ACHN (cell line): ENCODE measurements around the gene NSD1.

Source experiments
- DNase-seq: peaks from one replicate; pipeline ENCODE4 v3.0.0-alpha.2; 2015
- in situ Hi-C: cut with HindIII; loops from 2 replicates; pipeline ENCODE4 v1.10.0; 2017; ENCODE audit warnings: low sequenced_read_pairs, low pct_ligation_motif_present, low pct_unique_long_range_greater_than_20kb

NSD1 gene, protein sequence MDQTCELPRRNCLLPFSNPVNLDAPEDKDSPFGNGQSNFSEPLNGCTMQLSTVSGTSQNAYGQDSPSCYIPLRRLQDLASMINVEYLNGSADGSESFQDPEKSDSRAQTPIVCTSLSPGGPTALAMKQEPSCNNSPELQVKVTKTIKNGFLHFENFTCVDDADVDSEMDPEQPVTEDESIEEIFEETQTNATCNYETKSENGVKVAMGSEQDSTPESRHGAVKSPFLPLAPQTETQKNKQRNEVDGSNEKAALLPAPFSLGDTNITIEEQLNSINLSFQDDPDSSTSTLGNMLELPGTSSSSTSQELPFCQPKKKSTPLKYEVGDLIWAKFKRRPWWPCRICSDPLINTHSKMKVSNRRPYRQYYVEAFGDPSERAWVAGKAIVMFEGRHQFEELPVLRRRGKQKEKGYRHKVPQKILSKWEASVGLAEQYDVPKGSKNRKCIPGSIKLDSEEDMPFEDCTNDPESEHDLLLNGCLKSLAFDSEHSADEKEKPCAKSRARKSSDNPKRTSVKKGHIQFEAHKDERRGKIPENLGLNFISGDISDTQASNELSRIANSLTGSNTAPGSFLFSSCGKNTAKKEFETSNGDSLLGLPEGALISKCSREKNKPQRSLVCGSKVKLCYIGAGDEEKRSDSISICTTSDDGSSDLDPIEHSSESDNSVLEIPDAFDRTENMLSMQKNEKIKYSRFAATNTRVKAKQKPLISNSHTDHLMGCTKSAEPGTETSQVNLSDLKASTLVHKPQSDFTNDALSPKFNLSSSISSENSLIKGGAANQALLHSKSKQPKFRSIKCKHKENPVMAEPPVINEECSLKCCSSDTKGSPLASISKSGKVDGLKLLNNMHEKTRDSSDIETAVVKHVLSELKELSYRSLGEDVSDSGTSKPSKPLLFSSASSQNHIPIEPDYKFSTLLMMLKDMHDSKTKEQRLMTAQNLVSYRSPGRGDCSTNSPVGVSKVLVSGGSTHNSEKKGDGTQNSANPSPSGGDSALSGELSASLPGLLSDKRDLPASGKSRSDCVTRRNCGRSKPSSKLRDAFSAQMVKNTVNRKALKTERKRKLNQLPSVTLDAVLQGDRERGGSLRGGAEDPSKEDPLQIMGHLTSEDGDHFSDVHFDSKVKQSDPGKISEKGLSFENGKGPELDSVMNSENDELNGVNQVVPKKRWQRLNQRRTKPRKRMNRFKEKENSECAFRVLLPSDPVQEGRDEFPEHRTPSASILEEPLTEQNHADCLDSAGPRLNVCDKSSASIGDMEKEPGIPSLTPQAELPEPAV (N-terminal part only)

DNA sequence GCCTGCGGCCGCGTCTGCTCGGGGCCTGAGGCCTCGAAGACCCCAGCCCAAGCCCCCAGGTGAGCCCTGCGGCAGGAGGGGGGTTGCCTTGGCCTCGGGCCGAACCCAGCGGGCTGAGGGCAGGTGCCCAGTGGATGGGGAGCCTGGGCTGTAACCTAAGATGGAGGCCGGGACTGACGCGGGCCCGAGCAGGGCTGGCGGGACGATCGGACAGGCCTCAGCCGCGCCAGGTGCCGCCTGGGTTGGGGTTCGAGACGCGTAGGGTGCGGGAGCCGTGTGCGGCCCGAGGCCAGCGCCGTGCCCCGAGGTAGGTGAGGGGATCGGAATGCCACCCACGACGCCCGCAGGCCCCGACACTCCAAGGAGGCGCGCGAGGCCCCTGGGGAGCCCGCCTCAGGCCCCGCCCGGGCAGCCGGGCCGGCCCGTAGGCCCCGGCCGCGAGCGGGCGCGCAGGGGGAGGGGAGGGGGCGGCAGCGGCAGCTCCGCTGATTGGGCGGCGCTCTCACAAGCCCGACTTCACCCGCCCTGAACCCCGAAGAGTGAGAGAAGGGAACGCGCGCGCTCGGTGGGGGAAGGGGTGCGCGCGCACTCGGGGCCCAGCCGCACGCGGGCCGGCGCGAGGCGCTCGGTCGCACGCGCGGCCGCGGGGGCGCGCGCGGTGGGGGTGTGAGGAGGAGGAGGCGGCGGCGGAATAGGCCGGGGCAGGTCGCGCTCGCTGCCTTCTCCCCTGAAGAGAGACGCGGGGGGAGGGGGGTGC is at the start of gene NSD1:
NSD1 (plus strand) TSS at position 678 of the 757 bp plus-strand sequence. CDS start 1,331 bp downstream, outside the sequence.
- DNase-seq: peak; percentile 57
- in situ Hi-C loops: no loop called here

DNA sequence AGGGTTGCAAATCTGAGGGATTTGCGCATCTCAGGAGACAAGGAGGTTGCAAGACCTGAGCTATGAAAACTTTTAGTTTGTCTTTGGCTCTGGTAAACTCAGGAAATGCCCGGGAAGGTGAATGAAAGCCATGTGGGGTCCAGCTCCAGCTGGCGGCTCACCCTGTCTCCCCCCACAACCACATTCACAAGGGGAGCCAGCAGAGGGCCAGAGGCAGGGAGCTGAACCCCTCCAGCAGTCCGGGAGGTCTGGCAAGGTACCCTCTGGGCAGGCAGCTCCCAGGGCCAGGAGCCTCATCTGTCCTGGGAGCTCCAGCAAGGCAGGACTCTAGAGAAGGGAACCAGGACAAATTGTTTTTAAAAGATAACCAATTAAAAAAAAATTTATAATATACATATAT is 49.4 kb upstream of the NSD1 start:
- in situ Hi-C loops: no loop called here
- no peak for DNase-seq

DNA sequence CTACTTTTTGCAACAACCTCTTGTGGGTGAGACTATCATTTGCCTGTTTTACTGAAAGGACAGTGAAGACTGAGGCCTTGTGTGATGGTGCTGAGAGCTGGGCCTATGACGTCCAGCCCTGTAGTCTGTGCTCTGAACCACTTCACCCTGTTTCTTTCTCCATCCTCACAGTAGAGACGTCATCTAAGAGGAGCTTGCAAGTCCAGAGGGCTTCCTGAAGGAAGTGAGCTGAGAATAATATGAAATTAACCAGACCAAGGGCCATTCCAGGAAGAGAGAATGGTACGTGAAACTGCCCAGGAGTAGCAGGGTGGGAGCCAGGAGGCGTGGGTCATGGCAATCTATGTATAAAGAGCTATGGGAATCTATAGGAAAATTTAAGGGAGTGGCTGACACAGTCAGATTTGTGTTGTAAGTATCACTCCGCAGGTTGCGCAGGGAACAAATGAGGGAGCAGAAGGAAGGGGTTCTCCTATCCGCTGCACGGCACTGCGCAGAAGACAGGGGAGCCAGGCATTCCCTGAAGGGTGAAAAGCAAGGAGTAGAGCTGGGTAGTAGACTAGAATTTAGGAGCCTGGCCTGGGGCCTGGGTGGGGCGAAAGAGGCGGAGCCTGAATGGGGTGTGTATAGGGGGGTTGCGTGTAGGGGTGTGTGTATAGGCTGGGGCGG is 47.5 kb upstream of the NSD1 start:
- in situ Hi-C loops: no loop called here
- DNase-seq: no peak

DNA sequence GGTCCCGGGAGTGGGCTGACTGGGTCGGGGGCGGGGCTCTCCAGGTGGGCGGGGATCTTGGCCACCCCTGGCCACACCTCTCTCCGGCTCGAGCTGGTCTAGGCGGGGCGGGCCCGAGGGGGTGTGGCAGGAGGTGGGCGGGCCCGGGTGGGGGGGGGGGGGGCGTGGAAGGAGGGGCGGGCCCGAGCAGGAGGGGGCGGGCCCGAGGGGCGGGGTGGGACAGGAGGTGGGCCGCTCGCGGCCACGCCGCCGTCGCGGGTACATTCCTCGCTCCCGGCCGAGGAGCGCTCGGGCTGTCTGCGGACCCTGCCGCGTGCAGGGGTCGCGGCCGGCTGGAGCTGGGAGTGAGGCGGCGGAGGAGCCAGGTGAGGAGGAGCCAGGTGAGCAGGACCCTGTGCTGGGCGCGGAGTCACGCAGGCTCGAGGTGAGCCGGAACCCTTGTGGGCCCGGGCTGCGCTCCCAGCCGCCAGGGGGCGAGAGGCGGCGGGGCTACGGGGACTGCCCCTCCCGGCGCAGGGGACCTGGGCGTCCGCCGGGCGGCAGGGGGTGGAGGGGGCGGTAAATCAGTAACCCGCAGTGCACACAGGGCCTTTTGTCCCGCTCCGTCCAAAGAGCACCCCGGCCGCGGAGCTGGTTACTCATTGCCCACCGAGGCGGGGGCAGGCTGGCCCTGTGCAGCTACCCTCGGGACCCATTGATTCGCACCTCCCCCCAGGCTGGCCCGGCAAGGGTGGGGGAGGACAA is 46.7 kb upstream of the NSD1 start, which contains the start of gene FGFR4:
FGFR4 (plus strand) TSS at position 262 of the 744 bp plus-strand sequence. CDS start 2,688 bp downstream, outside the sequence.
- in situ Hi-C loops: no loop called here
- DNase-seq: peak; percentile 88

DNA sequence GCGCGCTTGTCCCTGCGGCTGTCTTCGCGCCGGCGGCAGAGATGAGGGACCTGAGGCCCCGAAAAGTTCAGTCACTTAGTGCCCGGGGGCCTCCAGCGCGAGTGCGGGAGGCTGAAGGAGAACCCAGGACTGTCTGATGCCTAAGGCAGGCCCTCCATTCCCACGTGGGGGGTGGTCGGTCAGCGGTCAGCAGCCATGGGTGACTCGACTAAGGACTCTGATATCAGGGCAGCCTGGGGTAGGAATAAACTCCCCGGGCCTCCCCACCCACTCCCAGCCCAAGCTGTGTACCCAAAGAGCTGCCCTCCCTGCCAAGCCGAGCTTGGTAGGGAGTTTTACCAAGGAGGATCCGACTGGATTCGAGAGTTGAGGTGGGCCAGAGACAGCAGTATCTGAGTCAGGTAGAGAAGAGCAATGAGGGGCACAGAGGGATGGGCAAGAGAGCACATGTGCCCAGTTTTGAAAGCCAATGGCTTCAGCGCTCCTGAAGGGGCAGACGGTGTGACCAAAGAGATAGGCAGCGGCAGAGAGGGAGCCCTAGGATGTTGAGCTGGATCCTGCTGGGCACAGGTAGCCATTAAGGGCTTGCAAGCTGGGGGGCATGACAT is 46.1 kb upstream of the NSD1 start:
- peak; percentile 10 for DNase-seq
- in situ Hi-C loops: no loop called here

DNA sequence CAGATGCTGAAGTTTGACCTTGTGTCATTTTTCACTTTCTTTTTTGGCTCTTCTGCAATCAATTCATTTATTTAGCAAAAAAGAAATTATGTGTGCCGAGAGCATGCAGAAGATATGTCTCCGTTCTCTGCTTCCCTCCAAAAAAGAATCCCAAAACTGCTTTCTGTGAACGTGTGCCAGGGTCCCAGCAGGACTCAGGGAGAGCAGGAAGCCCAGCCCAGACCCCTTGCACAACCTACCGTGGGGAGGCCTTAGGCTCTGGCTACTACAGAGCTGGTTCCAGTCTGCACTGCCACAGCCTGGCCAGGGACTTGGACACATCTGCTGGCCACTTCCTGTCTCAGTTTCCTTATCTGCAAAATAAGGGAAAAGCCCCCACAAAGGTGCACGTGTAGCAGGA is 44.4 kb upstream of the NSD1 start:
- in situ Hi-C loops: no loop called here
- DNase-seq: no peak

DNA sequence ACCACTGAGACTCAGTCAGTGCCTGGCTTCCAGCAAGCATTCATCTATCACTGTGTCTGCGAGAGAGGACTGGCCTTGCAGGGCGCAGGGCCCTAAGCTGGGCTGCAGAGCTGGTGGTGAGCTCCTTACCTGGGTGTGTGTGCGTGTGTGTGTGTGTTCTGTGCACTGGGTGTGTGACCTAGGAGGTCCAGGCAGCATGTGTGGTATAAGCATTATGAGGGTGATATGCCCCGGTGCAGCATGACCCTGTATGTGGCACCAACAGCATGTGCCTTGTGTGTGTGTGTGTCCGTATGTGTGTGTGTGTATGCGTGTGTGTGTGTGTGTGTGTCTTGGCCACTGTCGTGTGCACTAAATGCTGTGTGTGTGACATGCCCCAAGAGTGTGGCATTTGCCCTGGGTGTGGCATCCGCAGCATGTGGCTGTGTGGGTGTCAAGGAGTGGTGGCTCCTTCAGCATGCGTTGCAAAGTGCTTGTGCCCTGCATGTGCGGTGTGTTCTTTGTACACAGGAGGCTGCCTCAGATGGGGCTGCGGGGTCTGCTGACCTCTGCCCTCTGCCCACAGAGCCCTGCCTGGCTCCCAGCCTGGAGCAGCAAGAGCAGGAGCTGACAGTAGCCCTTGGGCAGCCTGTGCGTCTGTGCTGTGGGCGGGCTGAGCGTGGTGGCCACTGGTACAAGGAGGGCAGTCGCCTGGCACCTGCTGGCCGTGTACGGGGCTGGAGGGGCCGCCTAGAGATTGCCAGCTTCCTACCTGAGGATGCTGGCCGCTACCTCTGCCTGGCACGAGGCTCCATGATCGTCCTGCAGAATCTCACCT is 43.5 kb upstream of the NSD1 start:
- DNase-seq: no peak
- in situ Hi-C loops: no loop called here

DNA sequence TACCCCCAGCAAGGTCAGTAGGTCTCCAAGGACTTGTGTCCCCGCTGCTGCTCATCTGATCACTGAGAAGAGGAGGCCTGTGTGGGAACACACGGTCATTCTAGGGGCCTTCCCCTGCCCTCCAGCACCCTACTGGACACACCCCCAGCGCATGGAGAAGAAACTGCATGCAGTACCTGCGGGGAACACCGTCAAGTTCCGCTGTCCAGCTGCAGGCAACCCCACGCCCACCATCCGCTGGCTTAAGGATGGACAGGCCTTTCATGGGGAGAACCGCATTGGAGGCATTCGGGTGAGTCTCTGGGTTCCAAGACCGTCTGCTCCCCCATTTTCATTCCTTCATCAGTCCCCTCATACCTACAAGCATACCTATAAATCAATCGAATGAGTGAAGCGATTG is 42.8 kb upstream of the NSD1 start:
- DNase-seq: no peak
- in situ Hi-C loops: no loop called here

DNA sequence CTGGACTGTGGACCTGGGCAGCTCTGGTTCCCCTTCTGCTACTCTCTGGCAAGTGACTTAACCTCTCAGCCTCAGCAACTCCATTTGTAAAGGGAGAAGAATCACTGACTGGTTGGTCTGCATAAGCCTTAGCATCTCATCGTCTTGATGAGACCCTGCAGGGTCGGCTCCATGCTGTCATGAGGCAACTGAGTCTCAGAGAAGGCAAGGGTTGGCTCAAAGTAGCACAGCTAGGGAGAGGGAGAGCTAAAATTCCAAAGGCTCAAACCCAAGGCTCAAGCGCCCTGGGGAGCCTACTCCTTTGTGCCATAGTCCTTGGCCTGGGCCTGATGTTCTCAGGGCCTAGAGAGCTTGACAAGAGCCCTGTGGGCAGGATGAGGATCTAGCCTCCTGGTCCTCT is 42.3 kb upstream of the NSD1 start:
- no peak for DNase-seq
- in situ Hi-C loops: no loop called here

DNA sequence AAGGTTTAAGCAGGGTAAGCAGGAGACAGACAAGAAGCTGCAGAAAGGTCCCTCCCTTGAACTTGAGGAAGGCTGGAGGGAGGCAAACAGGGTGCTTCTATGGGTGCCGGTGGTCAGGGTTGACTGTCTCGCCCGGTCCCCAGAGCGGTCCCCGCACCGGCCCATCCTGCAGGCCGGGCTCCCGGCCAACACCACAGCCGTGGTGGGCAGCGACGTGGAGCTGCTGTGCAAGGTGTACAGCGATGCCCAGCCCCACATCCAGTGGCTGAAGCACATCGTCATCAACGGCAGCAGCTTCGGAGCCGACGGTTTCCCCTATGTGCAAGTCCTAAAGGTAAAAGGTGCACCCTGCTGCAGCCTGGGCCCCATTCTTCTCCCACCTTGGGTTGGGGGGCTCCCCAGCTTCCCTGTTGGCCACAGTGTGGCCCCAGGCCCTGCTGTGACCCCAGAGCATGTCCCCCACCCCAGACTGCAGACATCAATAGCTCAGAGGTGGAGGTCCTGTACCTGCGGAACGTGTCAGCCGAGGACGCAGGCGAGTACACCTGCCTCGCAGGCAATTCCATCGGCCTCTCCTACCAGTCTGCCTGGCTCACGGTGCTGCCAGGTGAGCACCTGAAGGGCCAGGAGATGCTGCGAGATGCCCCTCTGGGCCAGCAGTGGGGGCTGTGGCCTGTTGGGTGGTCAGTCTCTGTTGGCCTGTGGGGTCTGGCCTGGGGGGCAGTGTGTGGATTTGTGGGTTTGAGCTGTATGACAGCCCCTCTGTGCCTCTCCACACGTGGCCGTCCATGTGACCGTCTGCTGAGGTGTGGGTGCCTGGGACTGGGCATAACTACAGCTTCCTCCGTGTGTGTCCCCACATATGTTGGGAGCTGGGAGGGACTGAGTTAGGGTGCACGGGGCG is 41.1 kb upstream of the NSD1 start:
- in situ Hi-C loops: no loop called here

DNA sequence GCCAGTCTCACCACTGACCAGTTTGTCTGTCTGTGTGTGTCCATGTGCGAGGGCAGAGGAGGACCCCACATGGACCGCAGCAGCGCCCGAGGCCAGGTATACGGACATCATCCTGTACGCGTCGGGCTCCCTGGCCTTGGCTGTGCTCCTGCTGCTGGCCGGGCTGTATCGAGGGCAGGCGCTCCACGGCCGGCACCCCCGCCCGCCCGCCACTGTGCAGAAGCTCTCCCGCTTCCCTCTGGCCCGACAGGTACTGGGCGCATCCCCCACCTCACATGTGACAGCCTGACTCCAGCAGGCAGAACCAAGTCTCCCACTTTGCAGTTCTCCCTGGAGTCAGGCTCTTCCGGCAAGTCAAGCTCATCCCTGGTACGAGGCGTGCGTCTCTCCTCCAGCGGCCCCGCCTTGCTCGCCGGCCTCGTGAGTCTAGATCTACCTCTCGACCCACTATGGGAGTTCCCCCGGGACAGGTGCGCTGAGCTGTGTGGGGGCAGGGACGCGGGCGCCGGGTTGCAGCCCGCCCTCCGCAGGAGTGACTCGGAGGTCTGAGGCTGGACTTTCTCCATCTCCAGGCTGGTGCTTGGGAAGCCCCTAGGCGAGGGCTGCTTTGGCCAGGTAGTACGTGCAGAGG is 40.4 kb upstream of the NSD1 start:
- DNase-seq: no peak
- in situ Hi-C loops: no loop called here

More for the DNA sequence above, 41.1 kb upstream of the NSD1 start:
- DNase-seq: no peak

DNA sequence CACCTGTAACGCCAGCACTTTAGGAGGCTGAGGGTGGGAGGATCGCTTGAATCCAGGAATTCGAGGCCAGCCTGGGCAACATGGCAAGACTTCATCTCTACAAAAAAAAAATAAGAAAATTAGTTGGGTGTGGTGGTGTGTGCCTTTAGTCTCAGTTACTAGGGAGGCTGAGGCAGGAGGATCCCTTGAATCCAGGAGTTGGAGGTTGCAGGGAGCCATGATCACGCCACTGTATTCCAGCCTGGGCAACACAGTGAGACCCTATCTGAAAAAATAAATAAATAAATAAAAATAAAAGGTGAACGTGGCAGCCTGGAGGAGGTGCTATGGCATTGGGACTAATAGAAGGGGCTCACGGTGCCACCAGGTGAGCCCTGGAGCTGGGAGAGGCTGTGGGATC is 39.8 kb upstream of the NSD1 start:
- DNase-seq: no peak
- in situ Hi-C loops: no loop called here

DNA sequence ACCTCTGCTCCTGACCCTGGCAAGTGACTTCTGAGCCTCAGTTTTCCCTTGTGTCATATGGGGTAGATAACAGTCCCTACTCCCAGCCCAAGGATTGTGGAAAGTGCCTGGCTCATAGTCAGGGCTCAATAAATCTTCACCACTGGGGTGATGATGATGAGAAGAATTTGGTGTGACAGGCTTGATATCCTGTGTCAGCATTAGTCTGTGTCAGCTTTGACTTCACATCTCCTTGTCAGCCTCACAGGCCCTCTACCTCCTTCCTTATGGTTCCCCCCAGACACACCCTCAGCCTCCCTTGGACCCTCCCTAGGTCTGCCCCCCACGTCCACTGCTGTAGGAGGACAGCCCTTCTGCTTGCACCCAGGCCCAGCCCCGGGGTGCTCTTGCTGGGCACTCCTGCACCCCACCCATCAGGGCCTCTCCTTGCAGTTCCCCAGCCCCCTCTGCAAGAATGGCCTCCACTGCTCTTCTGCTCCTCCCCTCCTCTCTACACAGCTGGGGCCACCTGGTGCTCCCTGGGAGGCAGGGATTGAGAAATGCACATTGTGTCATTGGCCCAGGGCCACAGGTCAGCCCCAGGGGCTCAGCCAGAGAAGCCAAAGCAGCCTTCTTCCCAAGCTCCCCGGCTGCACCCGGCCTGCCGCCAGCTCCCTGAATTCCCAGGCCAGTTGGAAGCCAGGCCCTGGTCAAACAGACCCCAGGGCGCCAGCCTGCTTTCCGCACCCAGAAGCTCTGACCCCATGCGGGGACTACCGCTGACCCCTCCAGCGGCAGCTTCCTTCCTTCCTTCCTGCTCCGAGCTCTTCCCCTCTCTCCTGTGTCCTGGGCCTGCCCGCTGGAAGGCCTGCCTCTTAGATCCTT is 39.1 kb upstream of the NSD1 start:
- DNase-seq: no peak
- in situ Hi-C loops: no loop called here
